KMS-11 (cell line): ENCODE results near the gene NLRP1.

Experiments
- H2AFZ ChIP-seq: fragments of 200-600 bp; sonication (generic); 2 replicates; pipeline ENCODE4 v1.6.1; 2016; ENCODE audit warnings: antibody characterized with exemption, mixed run types, low read depth
- H3K27ac ChIP-seq: fragments of 200-600 bp; sonication (generic); 2 replicates; pipeline ENCODE4 v1.6.1; 2016; ENCODE audit warnings: mild to moderate bottlenecking, mixed run types
- H3K27me3 ChIP-seq: fragments of 200-600 bp; sonication (generic); 2 replicates; pipeline ENCODE4 v1.6.1; 2017; ENCODE audit warnings: mild to moderate bottlenecking, low read depth, mixed run types, moderate library complexity; ENCODE audit not compliant: insufficient read depth
- H3K36me3 ChIP-seq: fragments of 200-600 bp; sonication (generic); 2 replicates; pipeline ENCODE4 v1.6.1; 2017; ENCODE audit warnings: mild to moderate bottlenecking, mixed run types; ENCODE audit not compliant: insufficient read depth
- H3K4me1 ChIP-seq: fragments of 200-600 bp; sonication (generic); 2 replicates; pipeline ENCODE4 v1.6.1; 2016; ENCODE audit warnings: mild to moderate bottlenecking, low read depth, mixed run types; ENCODE audit not compliant: poor library complexity, severe bottlenecking
- H3K4me2 ChIP-seq: fragments of 200-600 bp; sonication (generic); 2 replicates; pipeline ENCODE4 v1.7.0; 2016; ENCODE audit warnings: mild to moderate bottlenecking, mixed run types
- H3K4me3 ChIP-seq: fragments of 200-600 bp; sonication (generic); IDR thresholded peaks from 2 replicates; pipeline ENCODE4 v1.6.1; 2017; ENCODE audit warnings: low read depth, low read length, mixed read lengths; ENCODE audit not compliant: insufficient read depth
- H3K79me2 ChIP-seq: fragments of 200-600 bp; sonication (generic); 2 replicates; pipeline ENCODE4 v1.6.1; 2016; ENCODE audit warnings: low read depth, mixed run types; ENCODE audit not compliant: insufficient read depth
- H3K9ac ChIP-seq: fragments of 200-600 bp; sonication (generic); 2 replicates; pipeline ENCODE4 v1.6.1; 2016; ENCODE audit warnings: mild to moderate bottlenecking, mixed run types
- H4K20me1 ChIP-seq: fragments of 200-600 bp; sonication (generic); 2 replicates; pipeline ENCODE4 v1.6.1; 2016; ENCODE audit warnings: mild to moderate bottlenecking, mixed run types; ENCODE audit not compliant: insufficient read depth
- CTCF ChIP-seq: fragments of 200-600 bp; sonication (generic); conservative IDR thresholded peaks from 2 replicates; pipeline ENCODE4 v1.6.1; 2017; ENCODE audit warnings: low read depth, mild to moderate bottlenecking, antibody characterized with exemption, low read length, moderate library complexity, mixed read lengths

Gene NLRP1

GRCh38 chr17:5583426-5584382 is 605 bp downstream of the NLRP1 start:
- Histone ChIP-seq H3K9ac (0 out of 2 replicates have a peak overlapping the region, but pooled peaks have one; percentile 30), H3K36me3 (no peaks in the 10 kb centered on the region), H3K4me3 (no peak overlapping the region), H3K79me2 (no peaks in the 10 kb centered on the region), H3K4me2 (peak overlapping the region; percentile 21; the same call in 1 of the 2 replicates), H3K4me1 (peaks cover 29% of the 10 kb centered on the region), H2AFZ (peak overlapping the region; percentile 44; the same call in 1 of the 2 replicates), H4K20me1 (no peaks in the 10 kb centered on the region), H3K27me3 (no peaks in the 10 kb centered on the region), H3K27ac (0 out of 2 replicates have a peak overlapping the region, but pooled peaks have one; percentile 11)
- TF ChIP-seq CTCF, result no peak

DNA sequence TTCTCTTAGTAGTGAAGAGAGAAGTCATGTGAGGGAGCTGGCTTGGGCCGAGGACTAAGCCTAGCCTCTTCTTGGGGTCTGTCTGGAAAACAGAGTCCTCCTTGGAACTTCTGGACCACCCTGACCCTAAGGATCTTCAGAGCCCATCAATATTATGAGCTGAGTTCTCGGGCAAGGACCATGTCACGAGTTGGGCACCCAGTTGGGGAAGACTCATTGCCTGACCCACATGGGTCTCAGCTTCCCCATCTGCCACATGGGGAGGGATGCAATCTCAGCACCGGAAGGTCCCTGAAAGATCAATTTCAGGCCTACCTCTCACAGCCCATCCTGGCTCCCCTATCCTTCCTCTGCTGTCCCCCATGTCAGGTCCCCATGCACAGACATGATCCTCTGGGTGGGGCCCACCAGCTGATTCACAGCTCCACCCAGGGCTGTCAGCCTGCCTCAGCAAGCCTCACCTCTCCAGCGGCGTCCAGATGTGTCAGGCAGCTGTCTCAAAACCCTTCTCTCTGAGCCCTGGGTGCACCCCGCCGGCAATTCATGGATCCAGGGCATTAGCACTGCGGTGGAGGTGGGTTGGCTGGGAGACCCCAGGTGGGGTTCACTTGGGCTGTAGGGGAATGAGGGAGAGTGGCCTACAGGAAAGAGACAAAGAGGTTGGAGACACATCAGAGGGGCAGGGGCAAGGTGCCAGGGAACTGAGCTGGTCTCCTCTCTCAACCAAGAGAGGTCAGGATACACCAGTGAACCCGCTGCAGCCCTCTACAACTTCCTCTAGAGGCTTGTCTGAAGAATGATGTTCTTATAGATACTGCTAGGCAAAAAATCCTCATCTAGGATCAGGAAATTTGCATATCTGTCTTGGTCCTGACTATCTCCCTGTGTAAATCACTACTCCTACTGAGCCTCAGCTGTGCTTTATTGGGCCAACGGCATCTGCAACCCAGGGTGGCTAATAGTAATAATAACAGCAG is 1.8 kb downstream of the NLRP1 start:
- H4K20me1 ChIP-seq, result no peaks in the 10 kb centered on the region
- no peaks in the 10 kb centered on the region for H3K27me3 ChIP-seq
- peaks cover 29% of the 10 kb centered on the region for H3K4me1 ChIP-seq
- H3K9ac ChIP-seq, result no peak overlapping the region
- TF ChIP-seq CTCF, result no peak
- H3K4me2 ChIP-seq, result no peak overlapping the region
- H3K4me3 ChIP-seq, result no peak overlapping the region
- no peaks in the 10 kb centered on the region for H3K79me2 ChIP-seq
- no peaks in the 10 kb centered on the region for H3K36me3 ChIP-seq
- no peak overlapping the region for H2AFZ ChIP-seq
- H3K27ac ChIP-seq, result no peak overlapping the region

DNA sequence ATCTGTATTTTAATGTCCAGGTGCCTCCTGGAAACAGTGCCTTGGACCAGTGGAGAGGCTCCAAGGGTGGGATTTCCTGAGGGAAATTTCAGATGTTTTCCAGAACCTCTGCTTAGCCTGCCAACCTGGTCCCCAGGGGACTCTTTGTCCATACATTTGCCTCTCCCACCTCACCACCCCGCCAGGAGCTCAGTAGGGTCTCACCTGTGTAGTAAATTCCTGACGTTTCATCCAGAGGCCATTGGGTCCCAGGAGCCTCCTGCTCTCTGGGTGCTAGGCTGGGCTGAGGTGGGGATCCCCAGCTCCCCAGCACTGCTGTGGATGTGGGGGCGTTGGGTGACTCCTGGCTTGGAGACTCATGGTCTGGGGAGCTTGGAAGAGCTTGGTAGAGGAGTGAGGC is 2.7 kb downstream of the NLRP1 start:
- H3K4me1 ChIP-seq, result peaks cover 29% of the 10 kb centered on the region
- H4K20me1 ChIP-seq, result no peaks in the 10 kb centered on the region
- H3K36me3 ChIP-seq, result no peaks in the 10 kb centered on the region
- H3K4me2 ChIP-seq, result no peak overlapping the region
- no peak for TF ChIP-seq CTCF
- H3K27me3 ChIP-seq, result no peaks in the 10 kb centered on the region
- no peak overlapping the region for H3K27ac ChIP-seq
- no peaks in the 10 kb centered on the region for H3K79me2 ChIP-seq
- no peak overlapping the region for H3K9ac ChIP-seq
- H2AFZ ChIP-seq, result no peak overlapping the region
- no peak overlapping the region for H3K4me3 ChIP-seq

DNA sequence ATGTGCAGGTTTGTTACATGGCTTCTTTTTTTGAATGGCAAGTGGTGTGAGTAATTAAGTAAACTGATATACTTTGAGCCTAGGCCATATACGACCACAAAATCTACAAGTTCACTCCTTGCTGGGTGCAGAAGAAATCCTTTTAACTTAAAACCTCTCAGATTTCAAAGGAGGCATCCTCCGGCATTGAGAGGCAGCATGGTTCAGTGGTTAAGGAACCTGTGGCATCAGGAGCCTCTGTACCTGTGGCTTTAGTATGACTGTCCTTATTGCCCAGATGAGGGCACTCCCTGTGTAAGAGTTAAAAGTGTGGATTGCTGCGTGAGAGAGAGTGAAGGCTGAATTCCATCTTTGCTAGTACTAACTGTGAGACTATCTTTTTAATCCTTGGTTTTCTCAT is 3.3 kb downstream of the NLRP1 start:
- Histone ChIP-seq H3K9ac (no peak overlapping the region), H3K4me2 (no peak overlapping the region), H3K4me3 (no peak overlapping the region), H3K27me3 (no peaks in the 10 kb centered on the region), H3K4me1 (peaks cover 23% of the 10 kb centered on the region), H3K79me2 (no peaks in the 10 kb centered on the region), H4K20me1 (no peaks in the 10 kb centered on the region), H3K36me3 (no peaks in the 10 kb centered on the region), H3K27ac (no peak overlapping the region), H2AFZ (no peak overlapping the region)
- no peak for TF ChIP-seq CTCF
